ENCODE data around the gene PDXP.
"Not testable (repeated sequence)": the region's sequence is repeated elsewhere in the genome, so short reads cannot be mapped to it uniquely, and the experiment has no call there.

PDXP gene

DNA sequence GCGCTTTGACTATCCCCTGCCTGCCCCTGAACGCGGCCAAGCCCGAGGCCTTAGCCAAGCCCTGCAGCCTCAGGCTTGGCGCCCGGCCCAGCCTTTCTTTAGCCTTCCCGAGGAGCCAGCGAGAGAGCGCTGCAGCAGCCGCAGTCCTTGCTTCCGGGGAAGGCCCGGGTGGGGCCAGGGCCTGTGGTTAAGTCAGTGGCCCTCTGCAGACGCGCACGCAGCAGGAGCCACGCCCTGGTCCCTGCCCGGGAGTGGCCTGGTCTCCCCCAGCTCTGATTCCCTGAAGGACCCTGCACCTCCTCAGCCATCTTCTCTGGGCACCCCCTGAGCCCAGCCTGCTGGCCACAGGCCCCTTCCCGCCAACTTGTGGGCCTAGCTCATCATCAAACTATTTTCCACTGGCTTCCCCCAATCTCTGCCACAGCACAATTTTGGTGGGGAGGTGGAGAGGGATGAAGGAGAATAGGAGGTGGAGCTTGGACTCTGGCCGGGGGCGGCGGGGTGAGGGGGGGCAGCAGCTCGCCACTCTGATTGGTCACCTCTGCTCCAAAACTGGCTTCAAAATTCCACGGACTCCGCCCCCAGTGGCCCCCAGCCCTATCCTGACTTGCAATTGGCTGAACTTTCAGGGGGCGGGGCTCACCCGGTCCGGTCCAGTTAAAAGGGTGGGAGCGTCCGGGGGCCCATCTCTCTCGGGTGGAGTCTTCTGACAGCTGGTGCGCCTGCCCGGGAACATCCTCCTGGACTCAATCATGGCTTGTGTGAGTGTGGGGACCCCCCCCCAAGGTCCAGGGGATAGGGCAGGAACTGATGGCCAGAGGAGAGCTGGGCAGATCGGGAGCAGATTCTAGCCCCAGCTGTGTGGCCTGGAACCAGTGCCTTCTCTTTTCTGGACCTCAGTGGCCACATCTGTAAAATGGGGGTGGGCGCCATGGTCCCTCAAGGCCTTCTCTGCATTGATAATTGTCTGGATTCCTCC, 16.7 kb downstream of the PDXP start, which contains the start of gene LGALS1:
Gene LGALS1 (plus strand): TSS at position 686 of the 979 bp plus-strand sequence. CDS start 67 bp downstream, at position 753.
- peak; percentile 96 for DNase-seq (ENCODE audit: low spot score)

- DNase-seq (ENCODE audit: low spot score): peak; percentile 5
Observed at GRCh38 chr22:37675930-37676735, 17.6 kb downstream of the PDXP start.

DNA sequence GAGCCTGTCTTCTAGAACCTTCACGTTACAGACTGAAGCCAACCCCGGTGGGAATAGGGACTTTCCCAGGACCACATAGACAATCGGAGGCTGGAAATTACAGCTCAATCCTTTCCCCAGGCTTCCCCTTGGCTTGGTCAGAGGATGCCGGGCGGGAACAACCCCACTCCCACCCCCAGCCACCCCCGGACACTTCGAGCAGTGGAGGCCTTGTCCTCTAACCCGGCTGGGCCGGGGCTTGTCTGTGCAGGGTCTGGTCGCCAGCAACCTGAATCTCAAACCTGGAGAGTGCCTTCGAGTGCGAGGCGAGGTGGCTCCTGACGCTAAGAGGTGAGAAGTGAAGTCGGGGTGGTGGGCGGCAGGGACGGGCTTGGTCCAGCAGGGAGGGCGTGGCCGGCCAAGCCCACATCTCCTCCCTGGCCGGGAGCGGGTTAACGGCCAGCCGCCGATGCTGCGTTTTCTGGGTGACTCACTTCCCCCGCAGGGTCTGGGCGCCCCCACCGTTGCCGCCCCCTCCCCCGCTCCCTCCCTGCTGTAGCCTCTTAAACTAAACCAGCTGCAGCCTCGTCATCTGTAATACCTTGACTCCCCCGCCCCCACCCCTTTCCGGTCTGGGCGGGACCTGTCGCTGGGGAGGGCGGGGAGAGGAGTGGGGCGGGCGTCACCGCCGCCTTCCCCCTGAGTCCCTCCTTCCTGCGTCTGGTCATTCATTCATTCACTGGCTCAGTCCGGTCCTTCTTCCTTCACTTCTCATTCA, 18.4 kb downstream of the PDXP start:
- DNase-seq (ENCODE audit: low spot score): peak; percentile 86

DNA sequence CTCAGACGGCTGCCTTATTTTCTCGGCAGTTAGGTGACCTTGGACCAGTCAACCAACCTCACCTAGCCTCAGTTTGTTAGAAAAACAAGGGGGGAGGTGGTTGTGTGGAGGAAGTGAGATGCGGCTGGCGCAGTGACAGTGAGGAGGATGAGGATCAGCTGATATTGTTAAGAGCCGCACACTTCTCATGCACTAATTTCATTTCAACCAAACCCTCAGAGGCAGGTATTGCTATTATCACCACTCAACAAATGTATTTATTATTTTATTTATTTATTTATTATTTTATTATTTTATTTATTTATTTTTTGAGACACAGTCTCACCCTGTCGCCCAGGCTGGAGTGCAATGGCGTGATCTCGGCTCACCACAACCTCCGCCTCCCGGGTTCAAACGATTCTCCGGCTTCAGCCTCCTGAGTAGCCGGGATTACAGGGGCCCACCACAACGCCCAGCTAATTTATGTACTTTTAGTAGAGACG, 19.0 kb downstream of the PDXP start:
- no peak for DNase-seq (ENCODE audit: low spot score)

- DNase-seq (ENCODE audit: low spot score): no peak
Observed at GRCh38 chr22:37678372-37678771, 19.8 kb downstream of the PDXP start.

DNA sequence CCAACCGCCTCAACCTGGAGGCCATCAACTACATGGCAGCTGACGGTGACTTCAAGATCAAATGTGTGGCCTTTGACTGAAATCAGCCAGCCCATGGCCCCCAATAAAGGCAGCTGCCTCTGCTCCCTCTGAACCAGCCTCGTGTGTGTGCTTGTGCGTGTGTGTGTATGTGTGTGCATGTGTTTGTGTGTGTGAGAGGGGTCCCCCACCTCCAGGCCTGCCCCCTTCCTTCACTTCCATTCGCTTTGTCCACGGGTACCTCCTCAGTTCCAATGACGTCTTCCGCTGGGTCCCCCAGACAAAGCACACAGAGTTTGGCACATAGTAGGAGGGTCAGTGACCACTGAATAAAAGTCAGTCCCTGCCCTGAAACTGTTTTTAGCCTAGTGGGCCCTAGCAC, 21.1 kb downstream of the PDXP start:
- no peak for DNase-seq (ENCODE audit: low spot score)

GRCh38 chr22:37680191-37680851, 21.8 kb downstream of the PDXP start:
- DNase-seq (ENCODE audit: low spot score): no peak

- DNase-seq (ENCODE audit: low spot score): no peak
Observed at GRCh38 chr22:37681001-37681424, 22.5 kb downstream of the PDXP start.

GRCh38 chr22:37681556-37682049, 23.1 kb downstream of the PDXP start:
- DNase-seq (ENCODE audit: low spot score): peak; percentile 83

DNA sequence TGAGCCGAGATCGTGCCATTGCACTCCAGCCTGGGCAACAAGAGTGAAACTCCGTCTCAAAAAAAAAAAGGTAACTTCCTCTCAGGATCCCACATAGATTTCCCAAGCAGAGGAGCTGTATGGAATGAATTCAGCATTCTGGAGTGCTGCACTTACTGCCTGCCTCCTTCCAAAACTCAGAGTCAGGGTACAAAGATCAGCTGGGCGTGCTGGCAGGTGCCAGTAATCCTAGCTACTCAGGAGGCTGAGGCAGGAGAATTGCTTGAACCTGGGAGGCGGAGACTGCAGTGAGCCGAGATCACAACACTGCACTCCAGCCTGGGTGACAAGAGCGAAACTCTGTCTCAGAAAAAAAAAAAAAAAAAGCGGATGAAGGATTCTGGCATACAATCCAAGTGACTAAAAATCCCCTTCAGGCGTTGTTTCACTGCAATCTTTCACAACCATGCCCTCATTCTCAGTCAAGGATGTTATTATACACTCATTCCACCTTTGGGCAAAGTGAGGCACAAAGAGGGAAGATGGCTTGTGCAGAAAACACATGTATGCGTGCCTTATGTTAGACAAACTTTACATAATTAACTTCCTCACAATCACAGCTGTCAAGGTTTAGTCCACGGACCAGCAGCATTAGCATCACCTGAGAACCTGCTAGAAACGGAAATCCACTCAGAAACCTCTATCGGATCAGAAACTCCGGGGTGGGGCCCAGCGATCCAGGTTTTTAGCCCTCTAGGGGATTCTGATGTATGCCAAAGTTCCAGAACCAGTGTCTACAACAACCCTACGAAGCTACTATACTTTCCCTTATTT, 26.5 kb downstream of the PDXP start:
- no peak for DNase-seq (ENCODE audit: low spot score)

DNA sequence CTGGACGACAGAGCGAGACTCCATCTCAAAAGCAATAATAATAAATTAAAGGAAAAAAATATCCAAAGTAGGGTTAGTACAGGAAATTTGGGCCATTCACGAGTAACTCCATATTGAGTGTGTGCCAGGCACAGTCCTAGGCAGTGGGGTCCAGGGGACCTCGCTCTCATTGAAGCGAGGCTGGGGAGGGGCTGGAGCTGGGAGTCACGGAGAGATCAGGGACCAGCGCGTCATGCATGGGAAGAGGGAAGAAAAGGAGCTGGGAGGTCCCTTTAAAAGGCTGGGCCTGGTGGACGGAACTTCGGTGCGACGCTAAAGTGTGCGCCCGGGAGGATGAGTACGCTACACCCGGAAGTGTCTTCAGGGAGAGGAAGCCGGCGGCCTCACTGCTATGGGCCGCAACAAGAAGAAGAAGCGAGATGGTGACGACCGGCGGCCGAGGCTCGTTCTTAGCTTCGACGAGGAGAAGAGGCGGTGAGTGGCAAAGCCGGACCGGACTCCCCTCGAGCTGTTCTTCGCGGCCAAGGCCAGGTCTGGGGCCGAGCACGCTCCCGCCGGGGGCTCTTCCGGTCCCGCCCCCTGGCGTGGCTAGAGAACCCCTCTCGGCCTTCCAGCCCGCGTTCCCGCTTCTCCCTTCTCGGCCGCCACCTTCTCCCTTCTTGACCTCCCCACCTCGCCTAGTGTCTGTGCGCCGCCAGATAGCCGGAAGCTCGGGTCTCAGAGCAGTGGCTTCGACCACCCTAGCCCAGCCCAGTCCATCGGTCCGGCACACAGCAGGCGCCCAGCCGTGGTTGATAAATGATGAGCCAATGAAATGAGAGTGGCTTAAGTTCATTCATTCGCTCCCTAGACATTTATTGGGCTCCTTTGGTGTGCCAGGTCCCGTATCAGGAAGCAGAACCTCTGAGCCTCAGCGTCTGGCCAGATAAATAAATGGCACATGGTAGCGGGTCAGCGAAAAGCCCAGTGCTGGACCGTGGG, 27.8 kb downstream of the PDXP start, which contains the start of gene NOL12:
Gene NOL12 (plus strand): TSS at position 342 of the 981 bp plus-strand sequence. CDS start 50 bp downstream, at position 392.
- DNase-seq (ENCODE audit: low spot score): peak; percentile 87

GRCh38 chr22:37690407-37690806, 31.9 kb downstream of the PDXP start:
- DNase-seq (ENCODE audit: low spot score): no peak

DNA sequence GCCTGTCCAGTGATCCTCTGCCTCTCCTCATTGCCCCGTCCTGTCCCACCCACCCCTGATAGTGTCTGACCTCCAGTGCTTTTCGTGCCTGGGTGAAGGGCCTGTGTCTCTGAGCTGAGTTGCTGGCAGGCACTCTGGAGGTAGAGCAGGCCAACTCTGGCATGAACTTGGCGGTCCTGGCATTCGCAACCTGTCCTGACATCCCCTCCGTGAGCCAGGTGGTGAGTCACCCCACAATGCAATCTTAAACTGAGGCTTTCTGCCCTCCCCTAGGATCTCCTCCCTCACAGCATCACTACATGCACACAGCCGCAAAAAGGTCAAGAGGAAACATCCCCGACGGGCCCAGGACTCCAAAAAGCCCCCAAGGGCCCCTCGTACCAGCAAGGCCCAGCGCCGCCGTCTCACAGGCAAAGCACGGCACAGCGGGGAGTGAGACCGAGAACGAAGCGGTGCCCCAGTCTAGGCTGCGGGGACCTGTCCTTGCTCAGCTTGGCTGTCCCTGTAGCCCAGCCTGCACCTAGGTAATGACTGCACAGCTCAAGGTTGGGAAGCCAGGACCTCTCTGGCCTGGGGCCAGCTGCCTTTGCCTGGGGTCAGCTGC, 32.5 kb downstream of the PDXP start:
- DNase-seq (ENCODE audit: low spot score): no peak

- DNase-seq (ENCODE audit: low spot score): no peak
Observed at GRCh38 chr22:37692627-37693285, 34.2 kb downstream of the PDXP start.

GRCh38 chr22:37694131-37694530, 35.6 kb downstream of the PDXP start:
- not testable (repeated sequence) for DNase-seq (ENCODE audit: low spot score)

DNA sequence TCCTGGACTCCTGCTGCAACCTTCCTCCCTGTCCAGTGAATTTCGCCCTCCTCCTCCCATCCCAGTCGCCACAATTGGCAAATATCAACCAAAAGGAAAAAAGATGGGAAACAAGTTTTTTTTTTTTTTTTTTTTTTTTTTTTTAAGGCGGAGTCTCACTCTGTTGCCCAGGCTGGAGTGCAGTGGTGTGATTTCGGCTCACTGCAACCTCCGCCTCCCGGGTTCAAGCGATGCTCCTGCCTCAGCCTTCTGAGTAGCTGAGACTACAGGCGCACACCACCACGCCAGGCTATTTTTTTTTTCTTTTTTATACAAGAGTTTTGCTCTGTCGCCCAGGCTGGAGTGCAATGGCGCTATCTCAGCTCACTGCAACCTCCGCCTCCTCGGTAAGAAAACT, 37.7 kb downstream of the PDXP start:
- DNase-seq (ENCODE audit: low spot score): not testable (repeated sequence)

- peak; percentile 95 for DNase-seq (ENCODE audit: low spot score)
Observed at GRCh38 chr22:37696657-37697537, 38.4 kb downstream of the PDXP start, which contains the start of gene TRIOBP. TSS of gene TRIOBP (plus strand) at chr22:37697048. CDS start at chr22:37701366, 4,318 bp downstream.
